HG02852 (cell line): ENCODE data around the gene SATB1.
A peak's percentile ranks its signal among the peaks of the same experiment; 100 is the strongest.

Experiments
- ATAC-seq: cut with Tn5 transposase; IDR thresholded peaks from one replicate; pipeline ENCODE4 v1.9.1; 2021; ENCODE audit warnings: mild to moderate bottlenecking, moderate library complexity; ENCODE audit not compliant: unreplicated experiment

The SATB1 gene

DNA sequence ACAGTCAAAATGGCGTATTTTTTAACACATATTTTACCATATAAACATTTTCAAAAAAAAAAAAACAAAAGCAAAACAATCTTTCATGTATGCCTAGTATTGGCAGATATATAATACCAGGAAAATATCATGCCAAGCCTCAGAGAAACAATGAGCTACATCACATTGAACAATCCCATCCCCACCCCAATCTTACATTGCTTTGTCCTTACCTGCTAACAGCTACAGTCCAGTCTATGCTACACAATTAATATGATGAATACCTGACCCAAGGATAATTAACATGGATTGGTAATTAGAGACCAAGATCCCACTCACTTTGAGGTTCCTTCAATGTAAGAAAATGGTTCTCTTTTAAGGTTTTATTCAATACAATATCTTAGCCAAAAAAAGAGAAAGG is 7.6 kb upstream of the SATB1 start:
- ATAC-seq, result no peak

DNA sequence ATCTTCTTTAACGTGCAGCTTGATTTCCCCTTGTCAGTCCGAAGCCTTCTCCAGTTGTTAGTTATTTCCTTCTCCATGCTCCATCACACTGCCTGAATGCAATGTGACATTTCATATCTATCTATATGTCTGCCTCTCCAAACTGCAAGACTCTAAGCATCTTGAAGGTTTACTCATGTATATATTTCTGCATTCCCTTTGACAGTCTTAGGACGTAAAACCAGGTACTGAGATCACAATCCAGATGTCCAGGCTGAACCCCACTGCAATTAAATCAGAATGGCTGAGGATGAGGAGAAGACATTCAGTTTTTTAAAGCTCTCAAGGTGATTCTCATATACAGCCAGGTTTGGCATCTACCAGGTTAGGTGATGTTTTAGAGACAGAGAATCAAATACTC is 6.1 kb upstream of the SATB1 start:
- ATAC-seq, result no peak

GRCh38 chr3:18428991-18429745 is 4.0 kb upstream of the SATB1 start:
- no peak for ATAC-seq

DNA sequence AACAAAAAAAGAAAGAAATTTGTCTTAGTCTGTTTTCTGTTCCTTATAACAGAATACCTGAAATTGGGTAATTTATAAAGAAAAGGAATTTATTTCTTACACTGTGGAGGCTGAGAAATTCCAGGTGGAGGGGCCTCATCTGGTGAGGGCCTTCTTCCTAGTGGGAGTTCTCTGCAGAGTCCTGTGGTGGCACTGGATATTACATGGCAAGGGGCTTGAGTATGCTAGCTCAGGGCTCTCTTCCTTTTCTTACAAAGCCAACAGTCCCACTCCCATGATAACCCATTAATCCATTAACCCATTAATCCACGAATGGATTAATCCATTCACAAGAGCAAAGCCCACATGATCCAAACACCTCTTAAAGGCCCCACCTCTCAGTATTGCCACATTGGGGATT is 2.9 kb upstream of the SATB1 start:
- no peak for ATAC-seq

- no peak for ATAC-seq
Observed at GRCh38 chr3:18426597-18427193, 1.6 kb upstream of the SATB1 start.

- ATAC-seq, result no peak
Observed at GRCh38 chr3:18425641-18426257, 610 bp upstream of the SATB1 start.

- no peak for ATAC-seq
Observed at GRCh38 chr3:18424213-18424728, 868 bp downstream of the SATB1 start.

- peak; percentile 79 for ATAC-seq
Observed at GRCh38 chr3:18423401-18424212, 1.5 kb downstream of the SATB1 start.

DNA sequence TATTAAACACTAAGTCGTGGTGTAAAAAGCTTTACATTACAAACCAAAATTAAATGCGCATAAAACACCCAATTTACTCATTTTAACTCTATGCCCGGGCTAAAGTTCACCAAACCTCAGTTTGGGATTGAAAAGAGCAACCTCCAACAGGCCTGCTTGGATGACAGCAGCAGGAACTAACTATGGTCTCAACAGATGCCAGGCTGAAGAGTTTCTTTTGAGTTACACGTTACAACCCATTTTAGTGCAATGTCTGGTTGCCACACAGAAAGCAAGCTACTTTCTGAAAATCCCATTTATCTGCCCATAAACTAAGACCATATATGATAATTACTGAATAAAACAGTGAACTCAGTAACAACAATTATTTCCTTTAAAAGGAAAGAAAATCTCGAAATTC is 2.2 kb downstream of the SATB1 start:
- ATAC-seq, result no peak

DNA sequence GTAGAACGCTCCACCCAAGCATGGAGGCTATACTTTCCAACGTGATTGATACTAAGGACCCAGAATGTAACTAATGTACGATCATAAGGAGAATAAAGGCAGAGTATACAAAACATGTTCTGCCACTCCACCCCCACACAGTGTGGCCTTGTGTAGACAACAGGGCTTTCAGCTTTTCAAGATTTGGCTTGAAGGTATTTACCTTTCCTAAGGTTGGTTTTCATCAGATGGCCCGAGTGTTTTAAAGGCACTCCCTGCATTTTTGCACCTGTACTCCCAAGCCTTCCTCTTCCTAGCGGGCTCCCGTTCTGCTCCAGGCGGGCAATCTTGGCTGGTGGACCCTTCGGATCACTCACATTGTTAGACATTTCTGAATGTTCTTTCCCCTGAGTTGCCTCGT is 4.6 kb downstream of the SATB1 start:
- no peak for ATAC-seq

GRCh38 chr3:18419232-18419631 is 5.9 kb downstream of the SATB1 start:
- no peak for ATAC-seq

DNA sequence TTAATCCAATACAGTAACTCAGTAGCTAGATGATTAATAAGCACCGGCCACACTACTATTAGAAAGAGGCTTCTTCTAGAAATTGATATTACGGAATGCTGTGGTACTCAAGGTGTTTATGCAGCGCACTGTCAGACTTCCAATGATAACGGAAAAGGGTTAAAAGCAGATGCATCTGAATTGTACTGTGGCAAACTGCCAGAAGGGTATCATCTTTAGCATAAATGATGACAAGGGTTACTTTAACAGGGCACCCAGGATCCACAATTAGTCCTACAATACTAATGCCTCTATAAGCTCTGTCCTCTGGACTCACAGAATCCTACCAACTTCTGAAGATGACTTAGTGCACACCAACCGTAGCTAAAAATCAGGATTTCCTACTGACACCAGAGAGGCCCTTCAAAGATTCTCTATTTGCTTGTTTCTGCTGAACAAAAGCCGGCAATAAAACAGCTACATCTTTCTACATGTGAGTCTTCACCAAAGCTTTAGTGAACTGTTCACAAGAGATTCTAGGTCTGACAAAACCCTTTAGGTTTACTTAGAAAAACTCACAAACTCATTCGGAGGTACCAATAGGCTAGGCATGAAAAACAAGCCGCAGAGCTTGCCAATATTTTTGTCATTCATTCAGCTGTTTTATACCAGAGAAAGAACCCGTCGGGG is 7.1 kb downstream of the SATB1 start:
- no peak for ATAC-seq

GRCh38 chr3:18416332-18416731 is 8.8 kb downstream of the SATB1 start:
- ATAC-seq, result no peak

- no peak for ATAC-seq
Observed at GRCh38 chr3:18415839-18416238, 9.3 kb downstream of the SATB1 start.

- no peak for ATAC-seq
Observed at GRCh38 chr3:18415167-18415566, 10.0 kb downstream of the SATB1 start.

DNA sequence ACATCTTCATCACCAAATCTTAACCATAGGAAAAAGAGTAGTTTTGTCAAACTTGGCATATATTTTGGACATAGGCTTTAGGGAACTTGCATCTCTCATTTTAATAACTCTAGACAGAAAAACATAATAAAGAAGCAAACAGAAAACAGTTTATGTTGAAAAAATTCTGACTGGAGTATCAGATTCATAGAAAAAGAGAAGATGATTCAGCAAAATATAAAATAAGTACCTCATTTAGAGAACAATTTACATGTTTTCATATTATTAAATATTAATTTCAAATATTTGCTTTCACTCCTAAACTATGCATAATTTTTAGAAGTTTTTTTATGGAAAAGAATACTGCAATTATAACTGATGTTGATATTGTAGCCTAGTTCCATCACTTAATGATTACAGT is 12.5 kb downstream of the SATB1 start:
- no peak for ATAC-seq

DNA sequence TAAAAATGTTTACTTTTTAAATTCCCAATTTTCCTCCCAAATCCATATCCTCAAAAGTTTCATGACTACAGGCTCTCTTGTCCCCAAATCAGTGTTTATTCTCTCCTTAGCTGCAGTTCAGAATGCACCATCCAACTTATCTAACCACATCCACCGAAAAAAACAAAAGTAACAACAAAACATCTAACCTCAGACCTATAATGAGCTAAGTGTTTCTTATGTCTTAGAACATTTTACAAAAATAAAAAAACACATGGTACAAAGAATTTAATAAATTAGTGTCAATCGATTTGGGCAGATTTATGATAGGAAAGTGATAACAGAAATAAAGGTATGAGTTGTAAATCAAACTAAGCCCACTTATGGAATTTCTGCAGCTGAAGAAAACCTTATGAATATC is 13.6 kb downstream of the SATB1 start:
- ATAC-seq, result no peak

DNA sequence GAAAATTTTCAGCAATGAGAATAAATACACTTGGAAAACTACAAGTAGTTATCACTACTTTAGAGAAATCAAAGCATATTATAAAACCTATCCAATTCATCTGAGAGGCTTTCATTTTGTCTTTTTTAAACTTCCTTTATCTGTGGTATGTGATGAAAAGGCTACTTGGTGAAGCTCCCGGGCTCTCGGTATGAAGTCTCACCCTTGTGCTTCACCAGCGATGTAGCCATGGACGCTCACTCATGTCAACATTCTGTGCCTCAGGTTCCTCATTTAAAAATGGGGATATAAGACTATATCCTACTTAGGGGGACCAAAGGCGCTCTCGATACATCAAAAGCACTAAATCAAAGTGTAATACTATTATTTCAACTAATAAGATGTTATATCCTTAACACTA is 14.9 kb downstream of the SATB1 start:
- ATAC-seq, result no peak

DNA sequence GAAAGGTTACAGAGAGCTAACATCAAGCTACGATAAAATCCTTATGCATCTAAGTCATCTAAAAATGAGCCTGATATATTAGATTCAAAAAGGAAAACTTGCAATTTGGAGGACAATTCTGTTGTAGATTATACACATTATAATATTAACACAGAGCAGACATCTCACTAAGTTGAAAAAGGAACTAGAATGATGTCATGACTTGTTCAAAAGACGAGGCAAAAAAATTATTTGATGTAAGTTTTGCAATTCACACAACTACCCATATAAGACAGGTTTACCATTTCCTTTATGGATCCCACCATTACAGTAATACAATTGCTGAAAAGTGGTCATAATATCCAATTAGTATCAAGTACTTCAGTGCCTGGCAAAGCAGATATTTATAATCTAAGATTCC is 15.9 kb downstream of the SATB1 start:
- no peak for ATAC-seq

DNA sequence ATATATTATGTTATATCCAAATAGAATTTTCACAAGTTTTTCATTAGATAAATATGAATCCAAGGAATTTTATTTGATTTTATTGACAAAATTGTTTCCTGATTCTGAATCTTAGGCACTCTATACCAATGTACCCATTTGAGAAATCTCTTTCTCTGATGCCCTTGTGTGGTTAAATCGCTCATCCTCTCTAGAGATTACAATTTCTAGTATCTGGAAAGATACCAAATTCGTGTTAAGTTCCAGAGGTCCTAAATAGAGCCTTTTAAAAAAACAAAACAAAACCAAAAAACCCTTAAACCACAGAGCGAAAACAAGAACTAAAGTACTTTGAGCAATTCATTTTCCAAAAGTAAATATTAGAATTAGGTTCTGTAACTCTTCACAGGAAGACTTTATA is 20.0 kb downstream of the SATB1 start:
- no peak for ATAC-seq

DNA sequence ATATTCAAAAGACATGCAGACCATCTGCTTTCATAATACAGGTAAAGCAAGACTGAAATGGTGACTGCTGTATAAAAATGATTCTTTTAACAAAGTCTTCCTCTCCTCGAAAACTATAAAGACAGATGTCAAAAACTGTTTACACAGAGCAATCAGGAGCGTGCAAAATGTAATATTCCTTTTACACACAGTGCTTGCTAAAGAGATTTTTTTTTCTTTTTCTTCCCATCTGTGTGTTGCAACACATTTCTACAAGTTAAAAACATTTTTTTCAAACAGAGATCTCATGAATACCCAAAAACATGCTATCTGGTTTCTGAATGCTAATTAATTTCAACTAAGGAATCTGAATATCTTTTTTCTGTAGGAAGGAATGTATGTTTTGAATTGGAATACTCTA is 22.1 kb downstream of the SATB1 start:
- ATAC-seq, result no peak
